Sigmoid colon (tissue), 7 donors: Measurements from ENCODE around the gene POGK. TPM values are rescaled to one million over a fixed set of nuclear protein-coding genes. Genes with fewer than 3 reads are reported as not detected.

Experiments
- DNase-seq: peaks from one replicate; pipeline ENCODE4 v3.0.0-alpha.2; 2019
- H3K27ac ChIP-seq, 4 donors: fragments of 200-600 bp; sonication (generic); one replicate each; pipeline ENCODE4 v1.5.1; 2016 to 2019; ENCODE audit warnings: mild to moderate bottlenecking in 1 of 4
- H3K27me3 ChIP-seq, 3 donors: fragments of 200-600 bp; sonication (generic); one replicate each; pipeline ENCODE4 v1.5.1; 2019; ENCODE audit warnings: mild to moderate bottlenecking in 1 of 3
- H3K36me3 ChIP-seq, 4 donors: fragments of 200-600 bp; sonication (generic); one replicate each; pipeline ENCODE4 v1.5.1; 2016 to 2019
- H3K4me1 ChIP-seq, 4 donors: fragments of 200-600 bp; sonication (generic); one replicate each; pipeline ENCODE4 v1.5.1; 2017 to 2019
- H3K4me3 ChIP-seq, 4 donors: fragments of 200-600 bp; sonication (generic); one replicate each; pipeline ENCODE4 v1.5.1; 2017 to 2019; ENCODE audit warnings: mild to moderate bottlenecking in 2 of 4, moderate library complexity in 1 of 4
- H3K9me3 ChIP-seq, 4 donors: fragments of 200-600 bp in 3 of 4; sonication (generic) in 3 of 4; one replicate each; pipeline versions ENCODE4 v1.5.1 to v1.6.1; 2013 to 2019
- EP300 ChIP-seq, 4 donors: sonication (generic); formaldehyde crosslinking; IDR thresholded peaks; one replicate each; pipeline ENCODE4 v1.6.1; 2017; ENCODE audit warnings: antibody characterized with exemption in 4 of 4
- POLR2A ChIP-seq, 2 donors: fragments of 450-650 bp; IDR thresholded peaks; one replicate each; pipeline ENCODE4 v1.6.1; 2016; ENCODE audit warnings: antibody characterized with exemption in 2 of 2, mild to moderate bottlenecking in 2 of 2, moderate library complexity in 2 of 2
- POLR2AphosphoS5 ChIP-seq, 4 donors: sonication (generic); formaldehyde crosslinking; IDR thresholded peaks; one replicate each; pipeline ENCODE4 v1.6.1; 2017; ENCODE audit warnings: antibody characterized with exemption in 4 of 4
- WGBS, 2 donors: extraction: QIAGEN DNeasy Blood & Tissue Kit; methylation state at CpG; one replicate each; pipeline ENCODE4 v1.1.7; 2013; 5-methylcytosine and 5-hydroxymethylcytosine counted together
- intact Hi-C: fragments of 100-400 bp; cut with DNase I; formaldehyde crosslinking; loops from one replicate; pipeline ENCODE4 v1.15.1; 2023
- polyA plus RNA-seq, 3 donors: library from polyadenylated mRNA; stranded (reverse); fragments of 200-250 nt; gene quantifications; one replicate each; pipeline ENCODE4 v1.2.3, GENCODE V29; 2013
- total RNA-seq, 4 donors: library from RNA; depleted of rRNA; stranded (reverse); fragments of >200 nt; gene quantifications; one replicate each; pipeline ENCODE4 v1.1.0, GENCODE V29; 2016
- TF ChIP-seq, protein P1 (sequence below), 4 experiments: fragments of 450-650 bp in 3 of 4; fragments of 200-600 bp in 1 of 4; IDR thresholded peaks; one replicate each; pipeline ENCODE4 v1.5.1; 2016 to 2019; ENCODE audit warnings: antibody characterized with exemption in 4 of 4, mild to moderate bottlenecking in 3 of 4, moderate library complexity in 2 of 4
- donor health status: healthy with polysubstance abuse.
- donor health status: Bipolar disorder and iron deficiency.
- donor health status: healthy.

POGK gene
- total and polyA plus RNA-seq, 7 donors, result 6.6 to 23.5 (median 22.2) TPM

DNA sequence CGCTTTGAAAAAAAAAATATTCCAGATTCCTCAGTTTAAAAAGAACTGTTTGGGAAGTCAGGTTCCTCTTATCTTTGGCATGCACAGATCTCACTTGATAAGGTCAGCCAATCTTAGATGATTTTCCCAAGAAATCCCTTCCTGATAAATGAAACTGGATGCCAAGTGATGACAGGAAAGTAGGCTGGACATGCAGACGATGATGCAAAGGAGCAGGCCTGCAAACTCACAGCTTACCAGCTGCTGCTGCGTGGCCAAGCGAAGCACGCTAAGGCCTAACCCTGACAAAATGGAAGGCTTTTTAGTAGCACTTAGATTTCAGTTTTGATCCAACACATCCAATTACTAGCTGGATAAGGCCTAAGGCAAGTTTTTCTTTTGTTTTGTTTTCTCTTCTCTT lies 26.7 kb downstream of the POGK start:
- Histone ChIP-seq H3K4me3 (no peak overlapping the region), H3K27ac (no peak overlapping the region), H3K36me3 (peaks cover 0 to 66% (median 11%) of the 10 kb centered on the region in 4 donors), H3K4me1 (peaks cover 0 to under 1% (median 0%) of the 10 kb centered on the region in 4 donors), H3K27me3 (no peaks in the 10 kb centered on the region), H3K9me3 (no peaks in the 10 kb centered on the region)
- TF ChIP-seq EP300 (IDR thresholded peaks at IDR 0.05), result no peak
- TF ChIP-seq, protein P1, sequence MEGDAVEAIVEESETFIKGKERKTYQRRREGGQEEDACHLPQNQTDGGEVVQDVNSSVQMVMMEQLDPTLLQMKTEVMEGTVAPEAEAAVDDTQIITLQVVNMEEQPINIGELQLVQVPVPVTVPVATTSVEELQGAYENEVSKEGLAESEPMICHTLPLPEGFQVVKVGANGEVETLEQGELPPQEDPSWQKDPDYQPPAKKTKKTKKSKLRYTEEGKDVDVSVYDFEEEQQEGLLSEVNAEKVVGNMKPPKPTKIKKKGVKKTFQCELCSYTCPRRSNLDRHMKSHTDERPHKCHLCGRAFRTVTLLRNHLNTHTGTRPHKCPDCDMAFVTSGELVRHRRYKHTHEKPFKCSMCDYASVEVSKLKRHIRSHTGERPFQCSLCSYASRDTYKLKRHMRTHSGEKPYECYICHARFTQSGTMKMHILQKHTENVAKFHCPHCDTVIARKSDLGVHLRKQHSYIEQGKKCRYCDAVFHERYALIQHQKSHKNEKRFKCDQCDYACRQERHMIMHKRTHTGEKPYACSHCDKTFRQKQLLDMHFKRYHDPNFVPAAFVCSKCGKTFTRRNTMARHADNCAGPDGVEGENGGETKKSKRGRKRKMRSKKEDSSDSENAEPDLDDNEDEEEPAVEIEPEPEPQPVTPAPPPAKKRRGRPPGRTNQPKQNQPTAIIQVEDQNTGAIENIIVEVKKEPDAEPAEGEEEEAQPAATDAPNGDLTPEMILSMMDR (IDR thresholded peaks at IDR 0.05), result no peak
- TF ChIP-seq POLR2AphosphoS5 (IDR thresholded peaks at IDR 0.05), result no peak
- no peak for TF ChIP-seq POLR2A (IDR thresholded peaks at IDR 0.05)
- intact Hi-C loops, result no loop called here
- WGBS, 2 donors, result 90 to 93% methylated on average over 5 of the region's 5 CpGs
- DNase-seq, result no peak

DNA sequence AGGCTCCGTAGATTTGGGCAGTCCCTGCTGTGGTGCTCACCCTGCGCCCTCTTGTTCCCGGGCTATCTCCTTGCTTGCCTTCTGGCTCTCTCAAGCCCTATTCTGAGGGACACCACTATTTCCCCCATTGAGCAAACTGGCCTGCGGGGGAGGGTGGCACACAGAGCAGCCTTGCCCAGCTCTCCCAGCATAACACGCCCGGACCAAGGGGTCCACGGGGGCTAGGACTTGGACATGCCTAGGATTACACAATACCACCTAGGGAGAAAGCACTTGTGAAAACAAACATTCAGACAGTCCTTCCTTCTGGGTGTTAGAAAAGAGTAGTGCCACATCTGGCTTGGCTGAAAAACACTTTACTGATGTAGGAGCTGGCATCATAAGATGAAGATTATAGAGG lies 29.4 kb downstream of the POGK start:
- Histone ChIP-seq H3K4me1 (peaks cover 0 to 26% (median 12%) of the 10 kb centered on the region in 4 donors), H3K4me3 (no peak overlapping the region), H3K27ac (no peak overlapping the region), H3K9me3 (no peaks in the 10 kb centered on the region), H3K36me3 (peaks cover 0 to 39% (median 8%) of the 10 kb centered on the region in 4 donors), H3K27me3 (no peaks in the 10 kb centered on the region)
- no peak for DNase-seq
- intact Hi-C loops, result no loop called here
- 82 to 91% methylated on average over 7 of the region's 7 CpGs for whole genome bisulfite sequencing, 2 donors
- TF ChIP-seq POLR2AphosphoS5 (IDR thresholded peaks at IDR 0.05) (no peak), EP300 (IDR thresholded peaks at IDR 0.05) (no peak), POLR2A (IDR thresholded peaks at IDR 0.05) (no peak)
- TF ChIP-seq, protein P1 (IDR thresholded peaks at IDR 0.05), result no peak

DNA sequence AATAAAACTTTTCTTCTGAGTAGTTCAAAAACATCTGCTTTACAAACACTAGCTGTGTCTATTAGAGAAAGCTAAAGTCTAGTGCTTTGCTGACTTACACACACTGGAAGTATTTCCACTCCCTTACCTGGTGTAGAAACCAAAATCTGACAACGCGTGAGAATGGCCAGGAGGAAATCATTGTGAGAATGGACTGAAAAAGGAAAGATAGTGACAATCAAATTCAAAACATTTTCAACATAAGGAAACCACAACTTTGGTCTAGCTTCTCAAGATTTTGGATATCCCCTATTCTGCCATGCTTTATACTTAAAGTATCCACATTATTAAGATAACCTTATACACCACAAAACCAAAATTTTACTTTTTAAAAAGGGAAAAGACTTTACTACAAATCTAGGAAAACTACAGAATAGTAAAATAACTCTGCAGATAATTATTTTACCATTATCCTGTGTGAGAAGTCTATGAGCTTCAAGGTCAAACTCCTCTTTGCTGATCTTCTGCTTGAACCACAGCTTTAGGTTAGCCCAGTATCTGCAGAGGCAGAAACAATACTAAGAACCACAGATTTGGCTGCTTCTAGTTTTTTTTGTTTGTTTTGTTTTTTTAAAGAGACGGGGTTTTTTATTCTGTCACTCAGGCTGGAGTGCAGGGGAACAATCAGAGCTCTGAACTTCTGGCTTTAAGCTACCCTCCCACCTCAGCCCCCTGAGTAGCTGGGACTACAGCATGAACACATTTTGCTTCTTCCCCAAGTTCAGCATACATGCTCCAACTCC lies 30.2 kb downstream of the POGK start:
- H3K27ac ChIP-seq, result no peak overlapping the region
- H3K4me1 ChIP-seq, result peaks cover 0 to 35% (median 20%) of the 10 kb centered on the region in 4 donors
- peaks cover 0 to 30% (median 8%) of the 10 kb centered on the region in 4 donors for H3K36me3 ChIP-seq
- H3K9me3 ChIP-seq, result no peaks in the 10 kb centered on the region
- no peak for DNase-seq
- 62 to 77% methylated on average over 3 of the region's 3 CpGs for WGBS, 2 donors
- TF ChIP-seq EP300 (IDR thresholded peaks at IDR 0.05) (no peak), POLR2AphosphoS5 (IDR thresholded peaks at IDR 0.05) (no peak), POLR2A (IDR thresholded peaks at IDR 0.05) (no peak)
- TF ChIP-seq, protein P1 (IDR thresholded peaks at IDR 0.05), result no peak
- no peaks in the 10 kb centered on the region for H3K27me3 ChIP-seq
- intact Hi-C loops, result loop anchor here (10.0 kb wide), 2 partner anchors 355 to 685 kb away; partner anchors contain the start of genes CREG1 and POU2F1
- no peak overlapping the region for H3K4me3 ChIP-seq

DNA sequence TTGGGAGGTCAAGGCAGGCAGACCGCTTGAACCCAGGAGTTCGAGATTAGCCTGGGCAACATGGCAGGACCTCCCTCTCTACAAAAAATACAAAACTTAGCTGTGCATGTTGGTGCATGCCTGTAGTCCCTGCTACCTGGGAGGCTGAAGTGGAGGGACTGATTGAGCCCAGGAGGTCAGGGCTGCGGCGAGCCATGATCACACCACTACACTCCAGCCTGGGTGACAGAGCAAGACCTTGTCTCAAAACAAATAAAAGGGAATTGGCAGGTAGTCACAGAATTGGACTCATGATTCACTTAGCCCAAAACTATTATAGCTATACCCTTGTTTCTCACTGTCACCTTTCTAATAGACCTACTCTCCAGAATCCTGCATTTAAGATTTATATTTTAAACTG lies 31.3 kb downstream of the POGK start:
- Histone ChIP-seq H3K9me3 (no peaks in the 10 kb centered on the region), H3K27me3 (no peaks in the 10 kb centered on the region), H3K27ac (no peak overlapping the region), H3K36me3 (peaks cover 0 to 24% (median 8%) of the 10 kb centered on the region in 4 donors), H3K4me3 (no peak overlapping the region), H3K4me1 (peaks cover 0 to 45% (median 31%) of the 10 kb centered on the region in 4 donors)
- WGBS, 2 donors, result 95 to 96% methylated on average over 4 of the region's 4 CpGs
- no peak for DNase-seq
- intact Hi-C loops, result loop anchor here (10.0 kb wide), 2 partner anchors 354 to 684 kb away; partner anchors contain the start of genes CREG1 and POU2F1
- TF ChIP-seq, protein P1 (IDR thresholded peaks at IDR 0.05), result no peak
- TF ChIP-seq EP300 (IDR thresholded peaks at IDR 0.05) (no peak), POLR2A (IDR thresholded peaks at IDR 0.05) (no peak), POLR2AphosphoS5 (IDR thresholded peaks at IDR 0.05) (no peak)
